GM19324 (cell line): Measurements from ENCODE around the gene IL1RAPL2.
"Not testable (repeated sequence)": the region's sequence is repeated elsewhere in the genome, so short reads cannot be mapped to it uniquely, and the experiment has no call there.

Experiments
- ATAC-seq: cut with Tn5 transposase; IDR thresholded peaks from one replicate; pipeline ENCODE4 v1.9.1; 2021; ENCODE audit warnings: mild to moderate bottlenecking, moderate library complexity; ENCODE audit not compliant: unreplicated experiment, low FRiP score

Gene IL1RAPL2

GRCh38 chrX:104842646-104843045 is 276.6 kb downstream of the IL1RAPL2 start:
- ATAC-seq: no peak

GRCh38 chrX:104852241-104852640 is 286.2 kb downstream of the IL1RAPL2 start:
- no peak for ATAC-seq

- no peak for ATAC-seq
These were observed 288.2 kb downstream of the IL1RAPL2 start for GRCh38 chrX:104854188-104854587.

- no peak for ATAC-seq
These were observed 288.9 kb downstream of the IL1RAPL2 start for GRCh38 chrX:104854790-104855340.

GRCh38 chrX:104863466-104863865 is 297.5 kb downstream of the IL1RAPL2 start:
- ATAC-seq: no peak

GRCh38 chrX:104864296-104864695 is 298.3 kb downstream of the IL1RAPL2 start:
- no peak for ATAC-seq

GRCh38 chrX:104877504-104877903 is 311.5 kb downstream of the IL1RAPL2 start:
- ATAC-seq: no peak

GRCh38 chrX:104902070-104902469 is 336.1 kb downstream of the IL1RAPL2 start:
- ATAC-seq: no peak

- not testable (repeated sequence) for ATAC-seq
These were observed 343.7 kb downstream of the IL1RAPL2 start for GRCh38 chrX:104909694-104910093.

- no peak for ATAC-seq
These were observed 347.3 kb downstream of the IL1RAPL2 start for GRCh38 chrX:104913348-104913747.

GRCh38 chrX:104914686-104915085 is 348.7 kb downstream of the IL1RAPL2 start:
- ATAC-seq: not testable (repeated sequence)

GRCh38 chrX:104918122-104918521 is 352.1 kb downstream of the IL1RAPL2 start:
- ATAC-seq: no peak

GRCh38 chrX:104921584-104922205 is 355.7 kb downstream of the IL1RAPL2 start:
- ATAC-seq: peak; percentile 3

GRCh38 chrX:104922206-104922621 is 356.2 kb downstream of the IL1RAPL2 start:
- peak; percentile 86 for ATAC-seq

GRCh38 chrX:104929324-104929723 is 363.3 kb downstream of the IL1RAPL2 start:
- ATAC-seq: no peak

GRCh38 chrX:104935581-104935980 is 369.6 kb downstream of the IL1RAPL2 start:
- ATAC-seq: no peak

GRCh38 chrX:104953251-104953650 is 387.3 kb downstream of the IL1RAPL2 start:
- ATAC-seq: no peak

- ATAC-seq: no peak
These were observed 395.9 kb downstream of the IL1RAPL2 start for GRCh38 chrX:104961926-104962325.

- no peak for ATAC-seq
These were observed 402.2 kb downstream of the IL1RAPL2 start for GRCh38 chrX:104968241-104968640.

GRCh38 chrX:104972737-104973136 is 406.7 kb downstream of the IL1RAPL2 start:
- ATAC-seq: no peak

GRCh38 chrX:104987063-104987462 is 421.1 kb downstream of the IL1RAPL2 start:
- no peak for ATAC-seq

- ATAC-seq: no peak
These were observed 422.0 kb downstream of the IL1RAPL2 start for GRCh38 chrX:104988038-104988437.
